Endothelial cell of umbilical vein (primary cell): ENCODE measurements around the gene PTPRT.

ENCODE experiments used
- EZH2 ChIP-seq: IDR thresholded peaks from 2 replicates; pipeline ENCODE4 v1.6.1; 2012; ENCODE audit warnings: borderline replicate concordance, low read depth, mild to moderate bottlenecking, moderate library complexity, low read length, inconsistent platforms; ENCODE audit not compliant: severe bottlenecking
- FOS ChIP-seq: IDR thresholded peaks from 2 replicates; pipeline ENCODE4 v1.6.1; 2011; ENCODE audit warnings: mild to moderate bottlenecking, low read length, moderate library complexity, borderline replicate concordance; ENCODE audit not compliant: insufficient read depth
- GATA2 ChIP-seq: IDR thresholded peaks from 2 replicates; pipeline ENCODE4 v1.7.0; 2011; ENCODE audit warnings: low read depth, mild to moderate bottlenecking, moderate library complexity, mixed read lengths, low read length; ENCODE audit not compliant: insufficient read length, insufficient read depth
- JUN ChIP-seq: IDR thresholded peaks from 2 replicates; pipeline ENCODE4 v1.6.1; 2011; ENCODE audit warnings: borderline replicate concordance, low read depth; ENCODE audit not compliant: insufficient read length, insufficient read depth
- MYC ChIP-seq: IDR thresholded peaks from one replicate; pipeline ENCODE4 v1.6.1; 2011; ENCODE audit warnings: mild to moderate bottlenecking, low read depth, low read length
- POLR2A ChIP-seq: IDR thresholded peaks from 2 replicates; pipeline ENCODE4 v1.6.1; 2012; ENCODE audit warnings: low read depth, mild to moderate bottlenecking, control low read depth, low read length
- POLR2AphosphoS5 ChIP-seq: IDR thresholded peaks from 2 replicates; pipeline ENCODE4 v1.6.1; 2012; ENCODE audit warnings: low read depth, mild to moderate bottlenecking, control low read depth, low read length, moderate library complexity; ENCODE audit not compliant: insufficient read depth
- TF ChIP-seq, protein P1 (sequence below), 2 donors: IDR thresholded peaks; 1 replicate in 1 of 2; 2 replicates in 1 of 2; pipeline ENCODE4 v1.5.1; 2011; ENCODE audit warnings: low read length in 2 of 2, mild to moderate bottlenecking in 2 of 2, moderate library complexity in 2 of 2, control low read depth in 1 of 2, inconsistent platforms in 1 of 2, low read depth in 1 of 2; ENCODE audit not compliant: insufficient read depth in 1 of 2; ENCODE audit errors: extremely low read depth in 1 of 2
- TF ChIP-seq, protein P2 (sequence below): IDR thresholded peaks from 2 replicates; pipeline ENCODE4 v1.6.1; 2011; ENCODE audit not compliant: insufficient read depth, insufficient read length

- TF ChIP-seq, protein P1, sequence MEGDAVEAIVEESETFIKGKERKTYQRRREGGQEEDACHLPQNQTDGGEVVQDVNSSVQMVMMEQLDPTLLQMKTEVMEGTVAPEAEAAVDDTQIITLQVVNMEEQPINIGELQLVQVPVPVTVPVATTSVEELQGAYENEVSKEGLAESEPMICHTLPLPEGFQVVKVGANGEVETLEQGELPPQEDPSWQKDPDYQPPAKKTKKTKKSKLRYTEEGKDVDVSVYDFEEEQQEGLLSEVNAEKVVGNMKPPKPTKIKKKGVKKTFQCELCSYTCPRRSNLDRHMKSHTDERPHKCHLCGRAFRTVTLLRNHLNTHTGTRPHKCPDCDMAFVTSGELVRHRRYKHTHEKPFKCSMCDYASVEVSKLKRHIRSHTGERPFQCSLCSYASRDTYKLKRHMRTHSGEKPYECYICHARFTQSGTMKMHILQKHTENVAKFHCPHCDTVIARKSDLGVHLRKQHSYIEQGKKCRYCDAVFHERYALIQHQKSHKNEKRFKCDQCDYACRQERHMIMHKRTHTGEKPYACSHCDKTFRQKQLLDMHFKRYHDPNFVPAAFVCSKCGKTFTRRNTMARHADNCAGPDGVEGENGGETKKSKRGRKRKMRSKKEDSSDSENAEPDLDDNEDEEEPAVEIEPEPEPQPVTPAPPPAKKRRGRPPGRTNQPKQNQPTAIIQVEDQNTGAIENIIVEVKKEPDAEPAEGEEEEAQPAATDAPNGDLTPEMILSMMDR (IDR thresholded peaks at IDR 0.05; ENCODE audit: extremely low read depth in 1 of 2, insufficient read depth in 1 of 2, low read depth in 1 of 2, low read length in 2 of 2) = no peak
- TF ChIP-seq POLR2A (no peak), GATA2 (no peak), MYC (no peak), POLR2AphosphoS5 (no peak), JUN (no peak), EZH2 (no peak), FOS (no peak)
- TF ChIP-seq, protein P2, sequence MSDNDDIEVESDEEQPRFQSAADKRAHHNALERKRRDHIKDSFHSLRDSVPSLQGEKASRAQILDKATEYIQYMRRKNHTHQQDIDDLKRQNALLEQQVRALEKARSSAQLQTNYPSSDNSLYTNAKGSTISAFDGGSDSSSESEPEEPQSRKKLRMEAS = no peak
These were observed 696.7 kb downstream of the PTPRT start for GRCh38 chr20:42493001-42493400.
